ENCODE results near the gene SMIM22.

The SMIM22 gene

GRCh38 chr16:4795828-4796572, 831 bp downstream of the SMIM22 start:
- DNase-seq (ENCODE audit: low read depth in 2 of 3, low spot score in 1 of 3): no peak

- DNase-seq (ENCODE audit: low read depth in 2 of 3, low spot score in 1 of 3): no peak
These were observed 2.0 kb downstream of the SMIM22 start for GRCh38 chr16:4796982-4797804.

GRCh38 chr16:4797805-4798252, 2.7 kb downstream of the SMIM22 start:
- no peak for DNase-seq (ENCODE audit: low read depth in 2 of 3, low spot score in 1 of 3)

- no peak for DNase-seq (ENCODE audit: low read depth in 2 of 3, low spot score in 1 of 3)
These were observed 3.3 kb downstream of the SMIM22 start for GRCh38 chr16:4798456-4798855.

GRCh38 chr16:4799171-4799855, 4.1 kb downstream of the SMIM22 start:
- no peak for DNase-seq (ENCODE audit: low read depth in 2 of 3, low spot score in 1 of 3)

GRCh38 chr16:4800290-4801041, 5.3 kb downstream of the SMIM22 start:
- DNase-seq (ENCODE audit: low read depth in 2 of 3, low spot score in 1 of 3): no peak

GRCh38 chr16:4801051-4801961, 6.1 kb downstream of the SMIM22 start:
- DNase-seq (ENCODE audit: low read depth in 2 of 3, low spot score in 1 of 3): no peak

GRCh38 chr16:4801962-4802658, 6.9 kb downstream of the SMIM22 start, which contains the start of gene ROGDI:
Gene ROGDI (minus strand): TSS chr16:4802633. CDS start chr16:4802571, 62 bp downstream.
- peak; percentile 33 to 60 (median 47) for DNase-seq (ENCODE audit: low read depth in 2 of 3, low spot score in 1 of 3)

GRCh38 chr16:4802659-4803287, 7.6 kb downstream of the SMIM22 start:
- peak; percentile 69 to 85 (median 82) for DNase-seq (ENCODE audit: low read depth in 2 of 3, low spot score in 1 of 3)

- no peak for DNase-seq (ENCODE audit: low read depth in 2 of 3, low spot score in 1 of 3)
These were observed 8.3 kb downstream of the SMIM22 start for GRCh38 chr16:4803401-4803844.

GRCh38 chr16:4803898-4804762, 9.0 kb downstream of the SMIM22 start:
- DNase-seq (ENCODE audit: low read depth in 2 of 3, low spot score in 1 of 3): no peak

- DNase-seq (ENCODE audit: low read depth in 2 of 3, low spot score in 1 of 3): no peak
These were observed 10.1 kb downstream of the SMIM22 start for GRCh38 chr16:4805231-4805630.

- DNase-seq (ENCODE audit: low read depth in 2 of 3, low spot score in 1 of 3): no peak
These were observed 11.1 kb downstream of the SMIM22 start for GRCh38 chr16:4806280-4806679.

- no peak for DNase-seq (ENCODE audit: low read depth in 2 of 3, low spot score in 1 of 3)
These were observed 16.1 kb downstream of the SMIM22 start for GRCh38 chr16:4811242-4811641.

GRCh38 chr16:4811773-4812172, 16.6 kb downstream of the SMIM22 start:
- no peak for DNase-seq (ENCODE audit: low read depth in 2 of 3, low spot score in 1 of 3)

- DNase-seq (ENCODE audit: low read depth in 2 of 3, low spot score in 1 of 3): no peak
These were observed 18.3 kb downstream of the SMIM22 start for GRCh38 chr16:4813251-4814003.

GRCh38 chr16:4814046-4814445, 18.9 kb downstream of the SMIM22 start:
- no peak for DNase-seq (ENCODE audit: low read depth in 2 of 3, low spot score in 1 of 3)

Measured in stimulated activated CD4-positive, alpha-beta T cell treated with anti-CD3 and anti-CD28 coated beads, Interleukin-12 subunit alpha, Interleukin-12 subunit beta, amount 100 ng/mL, for 48 hours (primary cell).